HepG2 (cell line): ENCODE measurements around the gene ARFGAP3. TPM values are rescaled to one million over a fixed set of nuclear protein-coding genes. Genes with fewer than 3 reads are reported as not detected.
A peak's percentile ranks its signal among the peaks of the same experiment; 100 is the strongest.

Experiments
- ASH2L ChIP-seq: fragments of 300-600, 200-600 bp; sonication (generic); IDR thresholded peaks from 2 replicates; pipeline ENCODE4 v1.7.0; 2017; ENCODE audit warnings: low read depth, mild to moderate bottlenecking, moderate library complexity, mixed read lengths, low read length; ENCODE audit not compliant: insufficient read length
- EP300 ChIP-seq, 3 experiments: sonication (generic) in 1 of 3; formaldehyde crosslinking in 1 of 3; IDR thresholded peaks; 2 replicates each; pipeline versions ENCODE4 v1.5.1 to v1.6.1; 2011 to 2020; ENCODE audit warnings: low read depth in 2 of 3, low read length in 2 of 3, borderline replicate concordance in 1 of 3, improper control_type of control experiment in 1 of 3, mild to moderate bottlenecking in 1 of 3, missing genetic modification reagents in 1 of 3, moderate library complexity in 1 of 3
- FOXO1 ChIP-seq: sonication (generic); formaldehyde crosslinking; IDR thresholded peaks from 2 replicates; pipeline ENCODE4 v1.4.0; 2020; ENCODE audit warnings: missing genetic modification reagents
- HNF4G ChIP-seq, 2 experiments: sonication (generic) in 1 of 2; formaldehyde crosslinking in 1 of 2; IDR thresholded peaks; 2 replicates each; pipeline versions ENCODE4 v1.4.0 to v1.6.1; 2011 to 2020; ENCODE audit warnings: borderline replicate concordance in 2 of 2, low read depth in 2 of 2, mild to moderate bottlenecking in 2 of 2, low read length in 1 of 2, missing genetic modification reagents in 1 of 2, moderate library complexity in 1 of 2
- MAZ ChIP-seq, 2 experiments: sonication (generic) in 1 of 2; formaldehyde crosslinking in 1 of 2; IDR thresholded peaks; 2 replicates each; pipeline versions ENCODE4 v1.5.0 to v1.6.1; 2012 to 2020; ENCODE audit warnings: low read depth in 2 of 2, mild to moderate bottlenecking in 2 of 2, borderline replicate concordance in 1 of 2, improper control_type of control experiment in 1 of 2, low read length in 1 of 2, missing genetic modification reagents in 1 of 2, moderate library complexity in 1 of 2
- NCOA2 ChIP-seq: sonication (generic); formaldehyde crosslinking; IDR thresholded peaks from 2 replicates; pipeline ENCODE4 v1.8.0; 2022; ENCODE audit warnings: inconsistent platforms
- SALL1 ChIP-seq: sonication (generic); formaldehyde crosslinking; IDR thresholded peaks from 2 replicates; pipeline ENCODE4 v1.8.0; 2022; ENCODE audit warnings: mild to moderate bottlenecking, missing genetic modification reagents
- SAP130 ChIP-seq: IDR thresholded peaks from 2 replicates; pipeline ENCODE4 v1.6.1; 2016; ENCODE audit warnings: low read depth
- SETDB1 ChIP-seq: sonication (generic); formaldehyde crosslinking; IDR thresholded peaks from 2 replicates; pipeline ENCODE4 v1.5.1; 2020; ENCODE audit warnings: missing genetic modification reagents, mild to moderate bottlenecking, borderline replicate concordance
- SOX13 ChIP-seq, 3 experiments: fragments of 450-650 bp in 1 of 3; sonication (generic) in 1 of 3; formaldehyde crosslinking in 1 of 3; IDR thresholded peaks in 2 of 3; conservative IDR thresholded peaks in 1 of 3; 2 replicates each; pipeline versions ENCODE4 v1.5.0 to v1.6.1; 2016 to 2020; ENCODE audit warnings: antibody characterized with exemption in 1 of 3, mild to moderate bottlenecking in 1 of 3, missing compliant biosample characterization in 1 of 3, missing genetic modification reagents in 1 of 3, moderate library complexity in 1 of 3
- SOX6 ChIP-seq, 2 experiments: fragments of 450-650 bp in 1 of 2; sonication (generic) in 1 of 2; formaldehyde crosslinking in 1 of 2; IDR thresholded peaks; 2 replicates each; pipeline versions ENCODE4 v1.4.0 to v1.6.1; 2017 to 2020; ENCODE audit warnings: antibody characterized with exemption in 1 of 2, mild to moderate bottlenecking in 1 of 2, missing genetic modification reagents in 1 of 2
- TARDBP ChIP-seq: sonication (generic); formaldehyde crosslinking; IDR thresholded peaks from 2 replicates; pipeline ENCODE4 v1.8.0; 2022; ENCODE audit warnings: mild to moderate bottlenecking, missing genetic modification reagents
- TSC22D2 ChIP-seq: sonication (generic); formaldehyde crosslinking; IDR thresholded peaks from 2 replicates; pipeline ENCODE4 v1.5.1; 2020; ENCODE audit warnings: missing genetic modification reagents, mild to moderate bottlenecking, borderline replicate concordance
- ZFY ChIP-seq: sonication (generic); formaldehyde crosslinking; IDR thresholded peaks from 2 replicates; pipeline ENCODE4 v1.4.0; 2020; ENCODE audit warnings: missing genetic modification reagents
- ZNF350 ChIP-seq: sonication (generic); formaldehyde crosslinking; IDR thresholded peaks from 2 replicates; pipeline ENCODE4 v1.4.0; 2020; ENCODE audit warnings: mild to moderate bottlenecking, low read depth, missing genetic modification reagents, borderline replicate concordance
- ZNF597 ChIP-seq: sonication (generic); formaldehyde crosslinking; IDR thresholded peaks from 2 replicates; pipeline ENCODE4 v1.5.0; 2020; ENCODE audit warnings: missing genetic modification reagents
- polyA plus RNA-seq, 8 experiments: library from polyadenylated mRNA; depleted of rRNA in 3 of 8; stranded (reverse) in 7 of 8; unstranded in 1 of 8; fragments of >200 nt; fragmentation: Illumina TruSeq in 4 of 8; extraction: Trizol in 4 of 8; gene quantifications; 2 replicates each; pipeline versions ENCODE4 v1.2.1 to v1.2.3, GENCODE V29; 2011 to 2016; ENCODE audit warnings: low read depth in 4 of 8, missing spikeins in 1 of 8, mixed read lengths in 1 of 8; ENCODE audit not compliant: insufficient read depth in 1 of 8
- total RNA-seq, 5 experiments: library from RNA; depleted of rRNA; stranded (reverse); fragments of >200 nt; fragmentation: Illumina TruSeq; extraction: Trizol; gene quantifications; 2 replicates each; pipeline ENCODE4 v1.2.3, GENCODE V29; 2016; ENCODE audit warnings: low read depth in 1 of 5
- TF ChIP-seq, protein P1 (sequence below): sonication (generic); formaldehyde crosslinking; IDR thresholded peaks from 2 replicates; pipeline ENCODE4 v1.4.0; 2020; ENCODE audit warnings: missing genetic modification reagents
- TF ChIP-seq, protein P2 (sequence below): sonication (generic); formaldehyde crosslinking; IDR thresholded peaks from 2 replicates; pipeline ENCODE4 v1.5.0; 2020; ENCODE audit warnings: mild to moderate bottlenecking, missing genetic modification reagents, borderline replicate concordance

Gene ARFGAP3
- total and polyA plus RNA-seq, 2 of the 13 experiments (the other 11 are each of a cell fraction or from before 2014, with no cell fraction given) = 41.7 to 61.6 TPM

- TF ChIP-seq SOX13 (IDR thresholded peaks at IDR 0.05) = peak; percentile 61; the same call in 1 of the 2 replicates
- peak in 1 of 2 experiments; percentile 76; a peak in 2 of 4 replicates for TF ChIP-seq SOX13 (CRISPR knock-in tag; conservative IDR thresholded peaks at IDR 0.05 in 1 of 2, IDR thresholded peaks at IDR 0.05 in 1 of 2)
- no peak for TF ChIP-seq ZNF597
- TF ChIP-seq TARDBP (CRISPR knock-in tag) = peak; percentile 33; the same call in 1 of the 2 replicates
- TF ChIP-seq NCOA2 = peak; percentile 56
- peak; percentile 30; the same call in 1 of the 2 replicates for TF ChIP-seq HNF4G (IDR thresholded peaks at IDR 0.05; ENCODE audit: borderline replicate concordance, low read depth, low read length)
- TF ChIP-seq HNF4G (CRISPR knock-in tag; IDR thresholded peaks at IDR 0.05; ENCODE audit: borderline replicate concordance, low read depth) = no peak
- peak in 1 of 2 experiments; percentile 64; a peak in 2 of 4 replicates for TF ChIP-seq EP300 (IDR thresholded peaks at IDR 0.05; ENCODE audit: low read depth in 2 of 2, low read length in 2 of 2)
- TF ChIP-seq EP300 (CRISPR knock-in tag; IDR thresholded peaks at IDR 0.05; ENCODE audit: borderline replicate concordance) = peak; percentile 56; the same call in 1 of the 2 replicates
- no peak for TF ChIP-seq ZNF350 (CRISPR knock-in tag)
- peak; percentile 82 for TF ChIP-seq SAP130 (CRISPR knock-in tag)
- TF ChIP-seq, protein P1, sequence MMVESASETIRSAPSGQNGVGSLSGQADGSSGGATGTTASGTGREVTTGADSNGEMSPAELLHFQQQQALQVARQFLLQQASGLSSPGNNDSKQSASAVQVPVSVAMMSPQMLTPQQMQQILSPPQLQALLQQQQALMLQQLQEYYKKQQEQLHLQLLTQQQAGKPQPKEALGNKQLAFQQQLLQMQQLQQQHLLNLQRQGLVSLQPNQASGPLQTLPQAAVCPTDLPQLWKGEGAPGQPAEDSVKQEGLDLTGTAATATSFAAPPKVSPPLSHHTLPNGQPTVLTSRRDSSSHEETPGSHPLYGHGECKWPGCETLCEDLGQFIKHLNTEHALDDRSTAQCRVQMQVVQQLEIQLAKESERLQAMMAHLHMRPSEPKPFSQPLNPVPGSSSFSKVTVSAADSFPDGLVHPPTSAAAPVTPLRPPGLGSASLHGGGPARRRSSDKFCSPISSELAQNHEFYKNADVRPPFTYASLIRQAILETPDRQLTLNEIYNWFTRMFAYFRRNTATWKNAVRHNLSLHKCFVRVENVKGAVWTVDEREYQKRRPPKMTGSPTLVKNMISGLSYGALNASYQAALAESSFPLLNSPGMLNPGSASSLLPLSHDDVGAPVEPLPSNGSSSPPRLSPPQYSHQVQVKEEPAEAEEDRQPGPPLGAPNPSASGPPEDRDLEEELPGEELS (CRISPR knock-in tag) = peak; percentile 87
- peak; percentile 76; the same call in 1 of the 2 replicates for TF ChIP-seq FOXO1 (CRISPR knock-in tag)
- no peak for TF ChIP-seq SOX6 (IDR thresholded peaks at IDR 0.05)
- TF ChIP-seq SOX6 (CRISPR knock-in tag; IDR thresholded peaks at IDR 0.05) = peak; percentile 75
- peak; percentile 93 for TF ChIP-seq SALL1 (CRISPR knock-in tag)
- no peak for TF ChIP-seq SETDB1 (CRISPR knock-in tag)
- TF ChIP-seq TSC22D2 (CRISPR knock-in tag) = 0 out of 2 replicates have a peak, but pooled peaks have one; percentile 31
- TF ChIP-seq, protein P2, sequence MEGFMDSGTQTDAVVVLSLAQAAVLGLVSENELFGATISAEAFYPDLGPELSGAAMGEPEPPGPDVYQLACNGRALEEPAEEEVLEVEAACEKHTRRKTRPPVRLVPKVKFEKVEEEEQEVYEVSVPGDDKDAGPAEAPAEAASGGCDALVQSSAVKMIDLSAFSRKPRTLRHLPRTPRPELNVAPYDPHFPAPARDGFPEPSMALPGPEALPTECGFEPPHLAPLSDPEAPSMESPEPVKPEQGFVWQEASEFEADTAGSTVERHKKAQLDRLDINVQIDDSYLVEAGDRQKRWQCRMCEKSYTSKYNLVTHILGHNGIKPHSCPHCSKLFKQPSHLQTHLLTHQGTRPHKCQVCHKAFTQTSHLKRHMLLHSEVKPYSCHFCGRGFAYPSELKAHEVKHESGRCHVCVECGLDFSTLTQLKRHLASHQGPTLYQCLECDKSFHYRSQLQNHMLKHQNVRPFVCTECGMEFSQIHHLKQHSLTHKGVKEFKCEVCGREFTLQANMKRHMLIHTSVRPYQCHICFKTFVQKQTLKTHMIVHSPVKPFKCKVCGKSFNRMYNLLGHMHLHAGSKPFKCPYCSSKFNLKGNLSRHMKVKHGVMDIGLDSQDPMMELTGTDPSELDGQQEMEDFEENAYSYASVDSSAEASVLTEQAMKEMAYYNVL = peak; percentile 76; the same call in 1 of the 2 replicates
- no peak for TF ChIP-seq ASH2L
- TF ChIP-seq MAZ (IDR thresholded peaks at IDR 0.05; ENCODE audit: borderline replicate concordance, low read depth, low read length) = no peak
- no peak for TF ChIP-seq MAZ (CRISPR knock-in tag; IDR thresholded peaks at IDR 0.05; ENCODE audit: low read depth)
- TF ChIP-seq ZFY (CRISPR knock-in tag) = peak; percentile 22; the same call in 1 of the 2 replicates
Measured at GRCh38 chr22:42754658-42755057, 102.4 kb downstream of the ARFGAP3 start (continued).
